ENCODE measurements around the gene HABP2.

HABP2 gene

DNA sequence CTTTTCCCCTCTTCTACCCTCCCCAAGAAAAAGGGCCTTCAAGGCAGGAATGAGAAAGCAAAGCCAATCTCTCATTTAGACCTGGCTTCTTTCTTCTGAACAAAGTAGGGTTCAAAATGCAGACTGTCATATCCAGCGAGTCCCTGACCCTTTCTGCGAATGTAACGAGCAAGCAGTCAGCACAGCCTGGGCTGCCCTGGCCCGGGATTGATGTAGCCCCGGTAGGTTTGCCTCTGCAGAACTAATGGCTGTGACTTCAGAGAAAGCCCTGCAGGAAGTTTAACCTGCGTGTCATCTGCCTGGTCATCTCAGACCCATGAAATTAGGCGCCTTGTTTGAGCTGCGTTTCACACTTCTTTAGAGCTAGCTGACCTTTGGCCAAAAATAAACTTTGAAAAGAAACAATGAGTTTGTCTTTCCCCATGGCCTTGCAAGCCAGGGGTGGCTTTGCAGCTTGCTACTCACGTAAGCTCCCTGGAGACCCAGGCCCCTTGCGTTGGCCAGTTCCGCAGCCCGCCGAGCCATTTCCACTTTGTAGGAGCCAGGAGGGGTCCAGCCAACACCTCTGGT lies 36.4 kb downstream of the HABP2 start:
- no peaks in the 10 kb centered on the region for H3K9me3 Mint-ChIP-seq (ENCODE audit: low read depth)
- H3K4me3 Mint-ChIP-seq, result no peak overlapping the region
- H3K27ac Mint-ChIP-seq, result peak overlapping the region; percentile 22
- H3K27me3 Mint-ChIP-seq, result peaks cover 4% of the 10 kb centered on the region
- no peaks in the 10 kb centered on the region for H3K4me1 Mint-ChIP-seq (ENCODE audit: low read depth)
- no peaks in the 10 kb centered on the region for H3K36me3 Mint-ChIP-seq

DNA sequence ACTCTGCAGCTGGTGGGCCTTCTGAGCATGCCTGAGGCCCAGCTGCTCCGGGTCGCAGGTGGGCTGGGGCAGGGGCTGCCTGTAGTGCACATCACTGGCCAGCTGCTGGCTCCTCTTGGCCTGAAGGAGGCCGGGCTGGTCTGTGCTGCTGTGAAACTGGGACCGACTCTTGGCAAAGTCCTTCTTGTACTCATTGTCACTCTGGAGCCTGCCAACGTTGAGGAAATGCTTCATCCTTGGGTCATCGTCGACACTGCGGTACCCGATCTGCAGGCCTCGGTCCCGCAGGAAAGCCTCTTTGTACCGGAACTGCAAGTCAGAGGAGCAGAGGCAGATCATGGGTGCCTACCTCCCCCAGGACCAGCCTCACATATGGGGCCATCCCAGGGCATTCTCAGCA lies 37.7 kb downstream of the HABP2 start:
- no peaks in the 10 kb centered on the region for H3K9me3 Mint-ChIP-seq (ENCODE audit: low read depth)
- H3K27me3 Mint-ChIP-seq, result peaks cover 2% of the 10 kb centered on the region
- H3K27ac Mint-ChIP-seq, result no peak overlapping the region
- H3K36me3 Mint-ChIP-seq, result no peaks in the 10 kb centered on the region
- H3K4me3 Mint-ChIP-seq, result no peak overlapping the region
- no peaks in the 10 kb centered on the region for H3K4me1 Mint-ChIP-seq (ENCODE audit: low read depth)

DNA sequence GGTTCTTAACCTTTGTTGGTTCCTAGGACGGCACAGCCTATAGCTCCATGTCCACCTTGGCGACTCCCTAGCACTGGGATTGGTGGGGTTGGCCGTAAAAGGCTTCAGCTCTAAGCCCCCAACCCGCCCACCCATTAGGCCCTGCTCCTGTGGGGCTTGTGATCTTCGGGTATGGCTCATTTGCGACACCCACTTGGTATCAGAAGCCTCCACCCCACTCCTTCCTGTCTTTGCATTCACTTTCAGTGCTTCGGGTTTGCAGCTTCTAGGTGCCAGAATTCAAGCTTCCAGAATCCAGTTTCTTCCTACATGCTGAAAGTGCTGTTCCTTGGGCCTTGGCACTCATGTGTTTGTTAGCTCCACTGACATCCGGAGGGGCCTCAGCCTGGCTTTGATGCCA lies 39.5 kb downstream of the HABP2 start:
- H3K4me3 Mint-ChIP-seq, result no peak overlapping the region
- H3K4me1 Mint-ChIP-seq (ENCODE audit: low read depth), result no peaks in the 10 kb centered on the region
- H3K9me3 Mint-ChIP-seq (ENCODE audit: low read depth), result no peaks in the 10 kb centered on the region
- H3K27me3 Mint-ChIP-seq, result peaks cover 3% of the 10 kb centered on the region
- no peaks in the 10 kb centered on the region for H3K36me3 Mint-ChIP-seq
- no peak overlapping the region for H3K27ac Mint-ChIP-seq

DNA sequence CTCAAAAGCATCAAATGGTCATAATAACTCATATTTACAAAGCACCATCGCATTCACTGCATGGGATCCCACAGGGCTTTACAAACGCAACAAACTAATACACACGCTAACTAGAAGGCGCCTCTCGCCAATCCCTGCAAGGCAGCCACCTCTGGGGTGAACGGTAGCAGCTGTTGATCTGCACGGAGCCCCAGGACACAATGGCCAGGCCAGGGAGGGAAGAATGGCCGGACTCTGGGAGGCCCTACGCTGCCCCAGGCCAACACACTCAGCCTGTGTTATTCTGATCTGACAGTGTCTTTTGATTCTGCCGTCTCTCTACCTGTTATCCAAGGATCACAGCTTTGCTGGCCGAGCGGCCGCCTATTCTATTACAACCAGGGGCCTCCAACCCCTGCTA lies 41.8 kb downstream of the HABP2 start:
- Mint-ChIP-seq H3K4me1 (ENCODE audit: low read depth) (no peaks in the 10 kb centered on the region), H3K36me3 (no peaks in the 10 kb centered on the region), H3K27ac (no peak overlapping the region), H3K9me3 (ENCODE audit: low read depth) (no peaks in the 10 kb centered on the region), H3K27me3 (peaks cover 3% of the 10 kb centered on the region), H3K4me3 (no peak overlapping the region)

DNA sequence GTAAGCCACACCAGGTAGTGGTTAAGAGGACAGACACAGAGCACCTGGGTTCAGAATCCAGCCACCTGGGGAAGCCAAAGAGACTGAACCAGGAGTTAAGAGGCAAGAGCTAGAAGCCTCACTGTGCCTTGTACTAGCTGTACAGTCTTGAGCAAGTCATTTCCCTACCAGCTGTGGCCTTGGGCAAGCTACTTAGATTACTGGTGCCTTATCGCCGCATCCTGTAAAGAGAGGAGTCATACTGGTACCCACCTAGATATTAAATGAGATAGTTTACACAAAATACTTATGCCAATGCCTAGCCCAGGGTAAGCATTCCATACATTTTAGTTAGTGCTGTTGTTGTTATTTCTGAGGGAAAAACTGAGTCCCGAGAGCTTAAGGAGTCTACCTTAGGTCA lies 47.7 kb downstream of the HABP2 start:
- no peaks in the 10 kb centered on the region for H3K36me3 Mint-ChIP-seq
- H3K4me1 Mint-ChIP-seq (ENCODE audit: low read depth), result no peaks in the 10 kb centered on the region
- no peaks in the 10 kb centered on the region for H3K9me3 Mint-ChIP-seq (ENCODE audit: low read depth)
- no peak overlapping the region for H3K27ac Mint-ChIP-seq
- H3K27me3 Mint-ChIP-seq, result peaks cover 1% of the 10 kb centered on the region
- H3K4me3 Mint-ChIP-seq, result no peak overlapping the region

DNA sequence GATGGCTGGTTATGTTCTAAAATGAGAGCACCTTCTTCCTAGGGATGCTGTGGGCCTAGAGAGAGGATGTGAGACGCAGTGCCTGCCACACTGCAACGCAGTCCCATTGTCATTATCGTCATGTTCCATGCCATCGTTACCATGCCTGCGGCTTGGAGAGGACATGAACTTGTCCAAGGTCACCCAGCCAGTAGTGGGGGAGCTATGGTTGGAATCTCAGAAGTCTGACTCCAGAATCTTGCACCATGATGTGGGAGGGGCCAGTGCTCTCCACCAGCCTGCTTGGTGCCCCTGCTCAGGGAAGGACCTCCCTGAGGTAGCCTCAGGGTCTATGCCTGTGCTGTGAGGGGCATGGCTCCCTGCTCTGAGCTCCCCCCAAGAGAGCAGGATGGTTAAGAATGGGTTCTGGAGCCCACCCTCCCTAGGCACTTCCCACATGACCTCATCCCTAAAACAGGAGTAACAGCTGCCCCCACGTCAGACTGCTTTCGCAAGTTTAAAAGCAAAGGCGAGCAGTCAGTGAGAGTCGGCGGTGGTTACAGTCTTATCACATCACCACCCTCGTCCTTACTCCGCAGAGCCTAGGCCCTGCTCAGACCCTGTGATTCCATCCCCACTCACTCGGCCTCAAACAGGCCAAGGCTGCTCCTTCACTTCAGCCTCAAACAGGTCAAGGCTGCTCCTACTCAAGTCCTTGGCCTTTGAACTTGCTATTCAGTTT lies 50.4 kb downstream of the HABP2 start:
- H3K4me3 Mint-ChIP-seq, result no peak overlapping the region
- no peak overlapping the region for H3K27ac Mint-ChIP-seq
- peaks cover 8% of the 10 kb centered on the region for H3K27me3 Mint-ChIP-seq
- H3K4me1 Mint-ChIP-seq (ENCODE audit: low read depth), result no peaks in the 10 kb centered on the region
- H3K9me3 Mint-ChIP-seq (ENCODE audit: low read depth), result no peaks in the 10 kb centered on the region
- H3K36me3 Mint-ChIP-seq, result no peaks in the 10 kb centered on the region

DNA sequence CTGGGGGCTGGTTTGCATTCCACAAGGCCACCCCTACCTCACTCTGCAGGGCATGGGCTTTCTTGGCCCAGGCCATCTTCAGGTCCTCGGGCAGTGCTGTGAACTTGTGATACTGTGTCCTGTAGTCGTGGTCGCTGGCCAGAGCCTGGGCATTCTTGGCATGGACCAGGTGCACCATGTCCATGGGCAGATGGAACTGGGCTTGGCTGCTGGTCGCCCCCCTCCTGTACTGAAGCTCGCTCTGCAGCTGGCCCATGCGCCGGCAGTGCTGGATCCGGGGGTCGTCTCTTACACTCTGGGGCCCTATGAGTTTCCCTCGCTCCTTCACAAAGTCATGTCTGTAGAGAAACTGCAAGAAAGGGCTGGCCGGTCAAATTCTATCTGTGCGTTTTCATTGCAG lies 51.7 kb downstream of the HABP2 start:
- Mint-ChIP-seq H3K36me3 (no peaks in the 10 kb centered on the region), H3K4me1 (ENCODE audit: low read depth) (no peaks in the 10 kb centered on the region), H3K27ac (no peak overlapping the region), H3K27me3 (peaks cover 12% of the 10 kb centered on the region), H3K9me3 (ENCODE audit: low read depth) (no peaks in the 10 kb centered on the region), H3K4me3 (no peak overlapping the region)

DNA sequence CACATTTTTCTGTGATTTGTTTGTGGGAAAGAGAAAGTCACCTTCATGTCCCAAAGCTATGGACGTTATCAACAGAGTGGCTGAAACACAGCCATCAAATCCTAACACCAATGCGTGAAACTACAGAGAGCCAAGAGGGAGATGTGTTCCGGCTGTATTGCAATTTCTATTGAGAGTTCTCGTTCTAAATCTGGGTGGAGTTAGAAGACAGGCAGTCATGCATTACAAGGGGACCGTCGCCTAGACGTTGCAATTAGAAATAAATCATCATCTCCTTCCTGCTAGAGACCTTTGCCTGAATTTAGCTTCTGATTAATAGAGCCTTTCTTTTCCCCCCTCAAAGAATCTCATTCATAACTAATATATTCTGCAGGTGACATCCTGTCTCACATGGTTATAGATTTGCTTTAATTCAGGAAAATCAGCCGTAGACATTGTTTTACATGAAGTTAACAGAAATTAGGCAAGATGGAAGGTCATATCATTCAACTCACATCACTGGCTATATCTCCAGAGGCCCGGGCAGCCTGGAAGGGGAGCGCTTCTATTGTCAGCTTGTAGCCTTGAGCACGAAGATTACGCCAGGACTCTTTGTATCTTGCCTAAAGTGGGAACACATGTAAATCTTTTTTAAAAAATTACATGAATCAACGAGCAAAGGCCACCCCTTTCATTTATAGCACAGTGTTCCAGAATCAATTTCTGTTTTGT lies 52.6 kb downstream of the HABP2 start:
- Mint-ChIP-seq H3K36me3 (no peaks in the 10 kb centered on the region), H3K27ac (no peak overlapping the region), H3K4me1 (ENCODE audit: low read depth) (no peaks in the 10 kb centered on the region), H3K4me3 (no peak overlapping the region), H3K27me3 (peaks cover 12% of the 10 kb centered on the region), H3K9me3 (ENCODE audit: low read depth) (no peaks in the 10 kb centered on the region)

DNA sequence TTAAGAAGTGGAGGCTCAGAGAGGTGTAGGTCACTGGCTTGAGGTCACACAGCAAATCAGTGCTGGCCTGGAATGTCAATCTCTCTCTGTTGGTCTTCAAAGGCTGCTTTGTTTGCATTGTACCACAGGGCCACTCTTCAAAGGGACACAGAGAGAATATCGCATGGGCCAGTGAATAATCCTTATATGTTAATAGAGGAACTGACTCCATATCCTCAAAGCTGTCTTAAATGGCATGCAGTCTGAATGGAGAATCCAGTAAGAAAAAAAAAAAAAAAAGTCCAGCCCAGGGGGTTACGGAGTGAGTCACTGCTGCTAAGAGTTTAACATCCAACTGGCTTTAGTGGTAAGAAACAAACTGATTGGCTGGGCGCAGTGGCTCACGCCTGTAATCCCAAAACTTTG lies 56.9 kb downstream of the HABP2 start:
- peaks cover 19% of the 10 kb centered on the region for H3K27me3 Mint-ChIP-seq
- no peaks in the 10 kb centered on the region for H3K9me3 Mint-ChIP-seq (ENCODE audit: low read depth)
- H3K4me1 Mint-ChIP-seq (ENCODE audit: low read depth), result no peaks in the 10 kb centered on the region
- no peak overlapping the region for H3K4me3 Mint-ChIP-seq
- H3K36me3 Mint-ChIP-seq, result no peaks in the 10 kb centered on the region
- no peak overlapping the region for H3K27ac Mint-ChIP-seq

DNA sequence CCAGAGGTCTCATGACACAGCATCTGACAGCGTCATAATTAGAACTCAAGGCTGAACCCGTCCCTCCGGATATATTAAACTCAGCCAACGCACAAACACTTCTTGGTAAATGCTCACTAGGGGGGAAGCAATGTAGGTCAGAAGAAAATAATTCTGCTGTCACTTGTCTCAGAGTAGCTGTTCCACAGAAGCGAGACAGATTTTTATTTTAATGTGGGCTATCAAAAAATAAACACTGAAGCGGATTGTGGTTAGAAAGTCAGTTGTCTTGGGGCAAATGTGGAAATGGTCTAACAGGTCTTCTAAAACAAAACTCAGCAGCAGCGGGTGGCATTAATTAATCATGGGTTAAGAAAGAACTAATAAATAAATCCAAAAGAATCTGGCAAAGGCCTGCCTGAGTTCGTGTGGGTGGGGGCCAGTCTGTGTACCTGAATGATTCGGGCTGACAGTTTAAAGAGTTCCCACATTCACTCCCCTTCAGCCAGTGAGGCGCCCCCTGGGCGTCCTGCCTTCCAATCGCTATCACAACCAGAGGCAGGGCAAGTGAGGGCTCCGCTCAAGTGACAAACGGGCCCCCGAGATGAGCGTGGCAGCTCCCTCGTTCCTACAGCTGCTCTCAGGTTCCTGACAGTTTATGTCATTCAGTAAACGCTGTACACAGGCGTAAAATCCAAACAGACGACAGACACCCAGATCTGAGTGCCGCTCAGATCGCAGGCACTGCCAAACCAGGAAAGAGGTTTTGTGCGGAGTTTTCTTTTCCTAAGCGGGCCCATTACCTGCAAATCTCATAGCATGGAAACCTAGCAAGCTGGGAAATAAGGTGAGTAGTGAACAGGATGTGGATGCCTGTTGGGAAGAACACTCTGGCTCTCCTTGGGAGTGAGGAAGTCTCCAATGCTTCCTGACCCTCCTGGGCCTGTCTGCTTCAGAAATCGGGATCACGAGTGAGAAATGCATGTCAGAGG lies 58.1 kb downstream of the HABP2 start:
- Mint-ChIP-seq H3K4me3 (no peak overlapping the region), H3K27ac (no peak overlapping the region), H3K27me3 (peaks cover 19% of the 10 kb centered on the region), H3K9me3 (ENCODE audit: low read depth) (no peaks in the 10 kb centered on the region), H3K36me3 (no peaks in the 10 kb centered on the region), H3K4me1 (ENCODE audit: low read depth) (no peaks in the 10 kb centered on the region)

DNA sequence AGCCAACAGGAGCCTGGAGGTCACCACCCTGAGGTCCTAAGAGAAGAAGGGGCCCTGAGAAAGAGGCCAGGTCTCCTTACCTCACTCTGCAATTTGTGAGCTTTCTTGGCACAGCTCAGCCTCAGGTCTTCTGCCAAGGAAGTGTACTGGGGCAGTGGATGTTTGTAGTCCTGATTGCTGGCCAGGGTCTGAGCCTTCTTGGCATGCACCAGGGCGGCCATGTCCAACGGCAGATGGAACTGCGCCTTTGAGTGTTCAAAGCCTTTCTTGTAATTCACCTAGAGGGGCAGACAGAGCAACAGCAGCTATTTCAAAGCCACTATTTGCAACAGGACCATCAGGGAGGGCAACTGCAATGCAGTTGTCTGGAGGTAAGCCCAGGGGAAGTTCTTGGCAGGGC lies 59.3 kb downstream of the HABP2 start:
- no peaks in the 10 kb centered on the region for H3K9me3 Mint-ChIP-seq (ENCODE audit: low read depth)
- H3K36me3 Mint-ChIP-seq, result no peaks in the 10 kb centered on the region
- no peak overlapping the region for H3K4me3 Mint-ChIP-seq
- no peaks in the 10 kb centered on the region for H3K4me1 Mint-ChIP-seq (ENCODE audit: low read depth)
- peaks cover 25% of the 10 kb centered on the region for H3K27me3 Mint-ChIP-seq
- H3K27ac Mint-ChIP-seq, result no peak overlapping the region

DNA sequence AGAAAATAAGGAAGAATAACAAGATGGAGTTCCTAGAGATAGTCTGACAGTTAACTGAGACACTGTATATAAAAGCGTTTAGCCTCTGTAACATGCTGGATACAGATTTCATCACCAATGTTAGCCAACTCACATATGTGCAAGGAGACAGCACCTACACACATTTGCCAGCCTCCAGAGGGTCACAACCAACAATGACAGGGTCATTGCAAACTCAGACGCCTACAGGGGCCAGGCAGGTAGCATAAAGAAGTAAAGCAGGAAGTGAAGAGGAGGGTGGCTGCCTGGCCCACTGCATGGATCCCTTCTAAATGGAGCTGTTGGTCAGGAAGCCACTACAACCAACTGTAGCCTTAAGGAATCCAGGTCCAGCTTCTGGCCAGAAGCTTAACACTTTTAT lies 60.6 kb downstream of the HABP2 start:
- peaks cover 21% of the 10 kb centered on the region for H3K27me3 Mint-ChIP-seq
- no peaks in the 10 kb centered on the region for H3K4me1 Mint-ChIP-seq (ENCODE audit: low read depth)
- H3K4me3 Mint-ChIP-seq, result no peak overlapping the region
- no peak overlapping the region for H3K27ac Mint-ChIP-seq
- H3K36me3 Mint-ChIP-seq, result no peaks in the 10 kb centered on the region
- H3K9me3 Mint-ChIP-seq (ENCODE audit: low read depth), result no peaks in the 10 kb centered on the region

DNA sequence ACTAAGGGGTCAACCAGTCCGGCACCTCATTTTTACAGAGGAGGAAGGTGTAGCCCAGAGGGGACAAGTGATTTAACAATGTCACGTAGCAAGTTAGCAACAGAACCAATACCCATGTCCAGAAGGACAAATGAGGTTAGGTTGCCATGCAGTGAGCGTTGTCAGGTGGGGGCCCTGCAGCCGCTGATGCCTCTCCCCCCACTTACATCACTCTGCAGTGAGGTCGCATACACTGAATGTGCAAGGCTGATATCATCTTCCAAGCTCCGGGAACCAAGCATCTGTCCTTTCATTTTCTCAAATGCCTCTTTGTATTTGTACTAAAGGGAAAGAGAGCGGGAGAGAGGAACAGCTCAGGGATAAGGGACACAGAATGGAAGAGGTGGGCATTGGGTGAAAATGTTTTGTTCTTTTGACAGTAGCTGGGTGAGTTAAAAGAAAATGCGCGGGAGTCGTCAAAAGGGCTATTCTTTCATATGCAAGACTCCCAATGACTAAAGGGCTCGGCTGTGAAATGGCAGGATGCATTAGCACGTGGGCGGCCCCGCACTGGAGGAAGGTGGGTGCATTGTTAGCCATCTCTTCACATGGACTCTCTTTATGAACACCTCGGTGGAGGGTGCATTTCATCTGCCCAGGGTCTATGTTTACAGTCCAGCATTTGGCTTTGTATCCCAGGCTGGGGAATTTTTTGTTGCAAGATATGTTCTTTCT lies 61.3 kb downstream of the HABP2 start:
- no peak overlapping the region for H3K4me3 Mint-ChIP-seq
- peaks cover 22% of the 10 kb centered on the region for H3K27me3 Mint-ChIP-seq
- H3K4me1 Mint-ChIP-seq (ENCODE audit: low read depth), result no peaks in the 10 kb centered on the region
- no peak overlapping the region for H3K27ac Mint-ChIP-seq
- no peaks in the 10 kb centered on the region for H3K9me3 Mint-ChIP-seq (ENCODE audit: low read depth)
- H3K36me3 Mint-ChIP-seq, result no peaks in the 10 kb centered on the region

DNA sequence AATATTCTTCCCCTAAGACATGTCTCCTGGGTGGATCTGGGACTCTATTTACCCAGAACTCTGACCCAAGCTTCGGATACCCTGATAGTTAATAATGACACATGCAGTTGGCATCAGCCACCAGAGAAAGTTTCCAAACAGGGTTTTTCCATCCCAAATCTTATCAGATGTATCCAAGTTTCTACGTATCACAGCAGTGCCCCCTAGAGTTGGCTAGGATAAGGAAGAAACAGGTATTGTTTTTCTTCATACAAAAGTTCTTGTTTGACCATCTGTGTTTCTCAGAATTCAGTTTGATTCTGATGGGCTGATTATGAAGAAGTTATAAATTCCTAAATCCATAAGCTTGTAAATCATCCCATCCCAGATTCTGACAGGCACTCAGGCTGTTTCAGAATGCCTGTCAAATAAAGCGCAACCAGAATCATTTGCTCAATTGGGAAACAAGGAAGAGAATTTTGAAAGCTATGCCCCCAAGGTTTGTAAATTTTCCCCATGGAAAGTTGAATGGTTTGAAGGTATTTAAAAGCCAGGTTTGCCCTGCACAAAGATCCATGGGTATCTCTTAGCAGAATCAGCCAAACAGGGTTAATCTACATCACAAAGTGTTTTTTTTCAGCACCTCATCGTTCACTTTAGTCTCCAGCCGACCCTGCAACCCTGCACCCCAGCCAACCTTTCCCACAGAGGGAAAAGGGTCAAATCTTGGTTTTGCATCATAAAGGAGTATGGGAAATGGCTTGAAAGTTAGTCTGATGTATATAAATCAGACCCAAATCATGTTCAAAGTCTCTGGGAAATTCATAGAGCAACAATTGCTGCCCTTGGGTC lies 63.6 kb downstream of the HABP2 start:
- Mint-ChIP-seq H3K27me3 (peaks cover 18% of the 10 kb centered on the region), H3K4me3 (no peak overlapping the region), H3K27ac (no peak overlapping the region), H3K36me3 (no peaks in the 10 kb centered on the region), H3K4me1 (ENCODE audit: low read depth) (no peaks in the 10 kb centered on the region), H3K9me3 (ENCODE audit: low read depth) (no peaks in the 10 kb centered on the region)
